ENCODE measurements around the gene FHIP2A.

FHIP2A gene

DNA sequence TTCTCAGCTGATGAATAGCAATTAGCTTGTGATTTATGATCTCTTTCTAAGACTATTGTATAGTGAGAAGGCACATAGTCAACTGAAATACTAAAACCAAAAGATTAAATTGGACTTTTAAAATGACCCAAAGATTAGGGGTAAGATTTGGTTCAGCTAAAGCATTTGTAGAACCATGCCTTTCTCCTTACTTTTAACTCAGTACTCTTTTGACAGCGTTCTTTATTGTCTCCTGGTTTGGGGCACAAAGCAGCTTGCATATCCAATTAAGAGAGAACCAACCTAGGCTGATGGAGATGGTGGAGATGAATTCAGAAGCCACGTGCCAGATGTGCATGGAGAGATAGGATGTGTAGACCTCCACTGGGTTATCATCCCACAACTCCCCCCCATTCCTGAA is 45.8 kb downstream of the FHIP2A start:
- Mint-ChIP-seq H3K9me3 (no peaks in the 10 kb centered on the region), H3K4me3 (no peak overlapping the region), H3K27ac (no peak overlapping the region), H3K36me3 (peaks cover 13% of the 10 kb centered on the region), H3K27me3 (peaks cover 4% of the 10 kb centered on the region), H3K4me1 (no peaks in the 10 kb centered on the region)

DNA sequence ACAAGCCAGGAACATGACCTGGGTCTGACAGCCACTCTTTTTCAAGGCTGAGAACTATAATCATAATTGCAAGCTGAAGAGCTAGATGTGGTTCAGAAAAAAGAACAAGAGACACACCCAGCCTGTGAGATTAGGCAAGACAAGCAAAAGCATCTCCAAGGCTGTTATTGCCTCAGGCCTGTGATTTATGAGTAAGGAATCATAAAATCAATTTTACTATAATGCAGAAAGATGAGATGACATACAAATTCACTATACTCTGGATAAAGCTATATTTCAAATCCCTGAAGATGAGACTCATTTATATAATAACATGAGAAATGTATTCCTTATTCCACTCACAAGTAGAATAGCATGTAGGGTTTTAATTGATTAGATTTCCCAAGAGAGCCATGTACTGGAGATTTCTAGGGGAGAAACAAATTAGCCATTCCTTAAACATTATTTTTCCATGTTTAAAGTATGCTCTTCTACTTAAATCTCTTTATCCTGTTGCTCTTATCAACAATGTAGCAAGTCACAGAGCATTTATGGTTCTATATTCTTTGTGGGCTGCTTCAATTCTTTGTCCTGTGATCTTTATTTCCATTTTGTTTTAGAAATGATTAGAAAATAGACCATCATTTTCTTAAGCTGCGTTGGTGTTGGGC is 47.4 kb downstream of the FHIP2A start:
- H3K4me3 Mint-ChIP-seq, result no peak overlapping the region
- H3K36me3 Mint-ChIP-seq, result peaks cover 11% of the 10 kb centered on the region
- peaks cover 6% of the 10 kb centered on the region for H3K27me3 Mint-ChIP-seq
- no peak overlapping the region for H3K27ac Mint-ChIP-seq
- H3K9me3 Mint-ChIP-seq, result no peaks in the 10 kb centered on the region
- no peaks in the 10 kb centered on the region for H3K4me1 Mint-ChIP-seq

DNA sequence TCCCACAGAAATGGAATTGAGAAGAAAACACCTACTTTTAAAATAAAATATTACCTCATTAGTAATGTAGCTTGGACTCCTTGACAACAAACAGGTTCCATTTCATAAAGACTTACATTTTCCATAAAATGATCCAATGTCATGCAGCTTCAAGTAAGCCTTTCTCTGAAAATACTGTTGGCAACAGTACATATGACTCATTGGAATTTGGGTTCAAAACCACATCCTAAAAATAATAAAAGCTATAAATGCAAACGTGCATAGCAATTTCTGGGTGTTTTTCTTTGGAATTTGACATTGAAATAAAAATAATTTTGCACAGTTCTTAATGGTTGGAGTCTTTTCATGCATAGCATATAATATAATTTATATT is 47.9 kb downstream of the FHIP2A start:
- Mint-ChIP-seq H3K27ac (no peak overlapping the region), H3K27me3 (peaks cover 6% of the 10 kb centered on the region), H3K36me3 (peaks cover 8% of the 10 kb centered on the region), H3K9me3 (no peaks in the 10 kb centered on the region), H3K4me1 (no peaks in the 10 kb centered on the region), H3K4me3 (no peak overlapping the region)

DNA sequence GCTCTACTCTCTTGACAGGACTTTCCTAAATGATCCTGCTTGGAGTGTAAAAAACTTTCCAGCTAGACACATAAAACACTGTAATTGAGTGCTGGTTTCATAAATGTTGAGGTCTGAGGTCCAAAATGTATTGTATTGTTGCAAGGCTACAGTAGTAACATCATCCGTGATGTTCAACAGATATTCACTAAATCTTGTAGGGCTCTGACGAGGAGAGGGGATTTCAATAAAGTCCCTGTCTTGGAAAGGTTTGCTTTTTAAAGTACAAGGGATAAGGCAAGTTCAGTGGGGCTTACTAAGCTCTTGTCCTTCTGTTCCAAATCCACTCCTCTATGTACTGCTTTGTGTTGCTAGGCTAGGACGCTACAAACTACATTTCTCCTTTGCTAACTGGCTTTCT is 48.9 kb downstream of the FHIP2A start:
- Mint-ChIP-seq H3K4me3 (no peak overlapping the region), H3K4me1 (peaks cover 6% of the 10 kb centered on the region), H3K36me3 (peaks cover 5% of the 10 kb centered on the region), H3K27ac (no peak overlapping the region), H3K9me3 (no peaks in the 10 kb centered on the region), H3K27me3 (peaks cover 12% of the 10 kb centered on the region)

DNA sequence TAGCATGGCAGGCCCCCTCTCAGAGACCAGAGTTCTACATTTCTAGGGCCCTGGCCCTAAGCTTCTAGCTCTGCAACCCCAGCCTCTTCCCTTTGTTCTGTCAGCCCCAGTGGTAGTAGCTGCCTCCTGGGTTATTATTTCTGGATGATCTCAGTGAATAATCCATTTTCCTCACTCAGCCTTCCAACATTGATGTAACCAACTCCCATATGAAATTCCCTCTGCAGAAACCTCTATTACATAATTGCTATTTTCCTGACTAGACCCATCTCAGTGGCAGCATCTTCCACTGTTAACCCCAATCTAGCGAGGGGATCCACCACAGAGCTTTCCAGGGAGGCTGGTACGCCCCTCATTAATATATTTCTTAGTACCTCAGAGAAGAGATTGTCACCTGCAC is 49.8 kb downstream of the FHIP2A start:
- Mint-ChIP-seq H3K27ac (no peak overlapping the region), H3K4me1 (peaks cover 6% of the 10 kb centered on the region), H3K9me3 (no peaks in the 10 kb centered on the region), H3K4me3 (no peak overlapping the region), H3K36me3 (peaks cover 1% of the 10 kb centered on the region), H3K27me3 (peaks cover 16% of the 10 kb centered on the region)
